ENCODE data around the gene TRABD2B.
A peak's percentile ranks its signal among the peaks of the same experiment; 100 is the strongest.

Gene TRABD2B

DNA sequence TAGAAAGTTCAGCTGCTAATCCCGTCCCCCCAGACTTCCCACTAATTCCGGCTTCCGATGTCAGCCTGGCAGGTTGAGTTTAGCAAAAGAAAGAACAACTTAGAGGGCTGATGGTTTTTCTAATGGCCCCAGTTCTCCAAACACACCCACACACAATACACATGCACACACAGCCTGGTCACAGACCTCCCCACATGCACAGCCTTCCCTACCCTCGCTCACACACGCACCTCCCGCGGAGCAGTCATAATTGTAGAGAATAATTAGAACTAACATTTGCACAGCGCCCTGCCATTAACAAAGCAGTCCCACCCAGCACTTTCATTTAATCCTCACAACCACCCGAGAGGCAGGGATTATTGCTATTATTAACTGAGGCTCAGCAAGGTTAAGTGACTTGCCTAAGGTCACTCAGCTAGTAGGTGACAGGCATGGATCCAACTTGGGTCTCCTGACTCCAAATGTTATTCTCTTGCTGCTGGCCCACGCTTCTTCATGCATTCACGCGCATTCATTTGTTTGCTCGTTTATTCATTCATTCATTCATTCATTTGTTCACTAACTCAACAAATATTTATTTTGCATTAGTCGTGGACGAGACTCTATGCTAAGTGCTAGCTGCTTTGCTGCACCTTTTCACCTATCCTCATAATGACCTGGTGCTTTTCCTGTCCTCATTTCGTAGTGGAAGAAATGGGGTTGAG lies 284.4 kb downstream of the TRABD2B start:
- DNase-seq, result peak; percentile 38

DNA sequence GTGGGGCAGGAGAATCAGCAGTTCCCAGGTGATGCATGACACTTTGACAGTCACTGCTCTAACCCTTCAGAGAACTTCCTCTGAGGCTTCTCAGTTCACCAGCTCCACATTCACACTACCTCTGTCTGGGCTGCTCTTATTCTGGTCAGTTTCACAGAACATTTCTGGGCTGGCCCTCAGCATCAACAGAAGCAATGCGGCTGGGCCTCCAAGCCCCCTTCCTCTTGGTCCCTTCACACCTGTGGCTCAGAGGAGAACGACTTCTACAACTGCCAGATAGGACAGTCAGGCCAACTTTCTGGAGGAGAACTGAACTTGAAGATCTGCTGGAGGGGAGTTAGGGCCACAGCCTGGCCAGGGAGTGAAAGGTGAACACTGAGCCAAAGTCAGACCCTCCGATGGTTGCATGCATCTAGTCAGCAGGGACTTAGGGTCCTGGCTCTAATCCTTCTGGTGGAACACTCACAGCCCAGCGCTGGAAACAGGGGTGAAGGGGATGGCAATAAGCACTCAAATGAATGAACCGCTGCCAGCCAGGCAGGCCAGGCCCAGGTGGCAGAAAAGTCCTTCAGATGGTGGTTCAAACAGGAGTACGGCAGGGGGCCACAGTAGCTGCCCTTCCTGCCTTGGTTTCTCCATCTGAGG lies 285.2 kb downstream of the TRABD2B start:
- no peak for DNase-seq

GRCh38 chr1:47711184-47711847 lies 285.9 kb downstream of the TRABD2B start:
- no peak for DNase-seq
